Measurements from ENCODE around the gene ETV3. TPM values are rescaled to one million over a fixed set of nuclear protein-coding genes. Genes with fewer than 3 reads are reported as not detected.

Gene ETV3
- total and polyA plus RNA-seq, 2 of the 8 experiments (the other 6 are each of a cell fraction or from before 2014, with no cell fraction given) = 6.0 to 23.8 TPM

GRCh38 chr1:157168015-157168414 lies 29.8 kb upstream of the ETV3 start:
- POLR2A ChIA-PET (ENCODE audit: partially characterized antibody) = no interaction called here
- no peak for FAIRE-seq

More at GRCh38 chr1:157168015-157168414, 29.8 kb upstream of the ETV3 start:
- no peak for TF ChIP-seq CBX5 (IDR thresholded peaks at IDR 0.05; ENCODE audit: low read depth, low read length)
- no peak for TF ChIP-seq CBX8 (IDR thresholded peaks at IDR 0.05; ENCODE audit: borderline replicate concordance, low read depth, low read length)
- TF ChIP-seq HDAC2 (IDR thresholded peaks at IDR 0.05; ENCODE audit: borderline replicate concordance in 1 of 2, low read depth in 2 of 2, low read length in 2 of 2) = no peak
- no peak for TF ChIP-seq JUN (IDR thresholded peaks at IDR 0.05; ENCODE audit: low read depth, low read length)
- TF ChIP-seq NANOG (IDR thresholded peaks at IDR 0.05; ENCODE audit: insufficient read depth, low read depth, low read length, poor library complexity, severe bottlenecking) = no peak
- no peak for TF ChIP-seq YY1 (IDR thresholded peaks at IDR 0.05; ENCODE audit: low read depth, low read length)
- no peak for TF ChIP-seq SRF (IDR thresholded peaks at IDR 0.05; ENCODE audit: low read depth, low read length)
- TF ChIP-seq EP300 (IDR thresholded peaks at IDR 0.05; ENCODE audit: borderline replicate concordance in 1 of 2, low read depth in 2 of 2, low read length in 2 of 2) = no peak
- no peak for TF ChIP-seq TBP (IDR thresholded peaks at IDR 0.05; ENCODE audit: low read depth, low read length)
- TF ChIP-seq EZH2 (IDR thresholded peaks at IDR 0.05; ENCODE audit: low read depth, low read length, severe bottlenecking) = no peak
- no peak for TF ChIP-seq BRCA1 (IDR thresholded peaks at IDR 0.05; ENCODE audit: low read depth, low read length)
- no peak for TF ChIP-seq GTF2F1 (IDR thresholded peaks at IDR 0.05; ENCODE audit: borderline replicate concordance, low read depth, low read length)
- TF ChIP-seq, protein P1, sequence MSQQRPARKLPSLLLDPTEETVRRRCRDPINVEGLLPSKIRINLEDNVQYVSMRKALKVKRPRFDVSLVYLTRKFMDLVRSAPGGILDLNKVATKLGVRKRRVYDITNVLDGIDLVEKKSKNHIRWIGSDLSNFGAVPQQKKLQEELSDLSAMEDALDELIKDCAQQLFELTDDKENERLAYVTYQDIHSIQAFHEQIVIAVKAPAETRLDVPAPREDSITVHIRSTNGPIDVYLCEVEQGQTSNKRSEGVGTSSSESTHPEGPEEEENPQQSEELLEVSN (IDR thresholded peaks at IDR 0.05) = no peak
- H3K4me1 ChIP-seq (replicated peaks in 1 of 4; ENCODE audit: control insufficient read depth in 3 of 4, insufficient read depth in 4 of 4, low read length in 3 of 4) = peaks cover 0 to 6% (median 2%) of the 10 kb centered on the region in 4 experiments; a peak in 5 of 7 replicates
- no peak overlapping the region for H4K8ac ChIP-seq (ENCODE audit: extremely low read depth, insufficient read depth, low read length)
- H2AFZ ChIP-seq (ENCODE audit: low read length) = no peak overlapping the region
- CTCF ChIA-PET (ENCODE audit: partially characterized antibody) = interaction anchor here (1.1 to 1.5 kb wide), 2 partner anchors 11 to 58 kb away, joined by 3 to 8 read pairs; no protein-coding TSS in a partner anchor
- no peak overlapping the region for H2AK5ac ChIP-seq (ENCODE audit: low read depth, low read length)
- H3K9me3 ChIP-seq (ENCODE audit: insufficient read depth in 2 of 2, low read depth in 1 of 2, low read length in 1 of 2) = no peaks in the 10 kb centered on the region
- no peaks in the 10 kb centered on the region for H3K79me2 ChIP-seq (ENCODE audit: control insufficient read depth in 1 of 2, insufficient read depth in 2 of 2, low read length in 2 of 2)
- WGBS, 2 experiments (ENCODE audit: extremely low coverage in 1 of 2, insufficient coverage in 1 of 2, insufficient read length in 1 of 2, insufficient replicate concordance in 2 of 2, low coverage in 1 of 2, low lambda C conversion rate in 2 of 2, missing lambda C conversion rate in 1 of 2) = 91% methylated on average over 9 of the region's 9 CpGs; no CpG with 5 or more reads in 1 of the 2 experiments
- peak overlapping the region; percentile 82; the same call in 1 of the 2 replicates for H2BK15ac ChIP-seq (ENCODE audit: low read length)
- no peak overlapping the region for H3K9ac ChIP-seq (replicated peaks in 1 of 4; ENCODE audit: extremely low read depth in 1 of 4, low read depth in 3 of 4, low read length in 3 of 4)
- H2BK20ac ChIP-seq (ENCODE audit: low read length) = no peak overlapping the region
- no peaks in the 10 kb centered on the region for H4K20me1 ChIP-seq (replicated peaks in 1 of 2; ENCODE audit: control insufficient read depth in 1 of 2, insufficient read depth in 2 of 2, low read length in 2 of 2)
- no peaks in the 10 kb centered on the region for H3K79me1 ChIP-seq (ENCODE audit: low read depth, low read length)
- no peak overlapping the region for H3K23ac ChIP-seq (ENCODE audit: insufficient read length)
- H3K36me3 ChIP-seq (ENCODE audit: control insufficient read depth in 2 of 4, insufficient read depth in 4 of 4, low read length in 3 of 4) = no peaks in the 10 kb centered on the region
- H2BK12ac ChIP-seq (ENCODE audit: low read depth, low read length) = no peak overlapping the region
- no peaks in the 10 kb centered on the region for H3K23me2 ChIP-seq (ENCODE audit: low read depth, low read length)
- H3K18ac ChIP-seq (ENCODE audit: extremely low read depth, low read length) = no peak overlapping the region
- H2BK120ac ChIP-seq (replicated peaks; ENCODE audit: low read depth, low read length) = no peak overlapping the region
- no peak overlapping the region for H3K4me2 ChIP-seq (ENCODE audit: insufficient read depth in 1 of 2, low read depth in 2 of 2, low read length in 2 of 2)
- no peak overlapping the region for H3K14ac ChIP-seq (ENCODE audit: insufficient read length)
- H2BK5ac ChIP-seq (ENCODE audit: low read depth, low read length) = peak overlapping the region; percentile 50; the same call in 1 of the 2 replicates
- H3K27me3 ChIP-seq (replicated peaks in 1 of 4; ENCODE audit: control insufficient read depth in 3 of 4, extremely low read depth in 1 of 4, insufficient read depth in 3 of 4, low read length in 3 of 4) = no peaks in the 10 kb centered on the region
- no peak overlapping the region for H3K4ac ChIP-seq (replicated peaks; ENCODE audit: insufficient read length, low read depth, low read length)
- no peak overlapping the region for H4K91ac ChIP-seq (replicated peaks; ENCODE audit: insufficient read length, low read length)
- H4K5ac ChIP-seq (ENCODE audit: insufficient read length, low read depth, low read length) = no peak overlapping the region
- no peak overlapping the region for H3K4me3 ChIP-seq (ENCODE audit: extremely low read depth in 1 of 4, insufficient read depth in 2 of 4, low read depth in 3 of 4, low read length in 4 of 4)
- no peak for DNase-seq (ENCODE audit: low read depth in 1 of 2, low spot score in 2 of 2)
- no peak overlapping the region for H3K56ac ChIP-seq (replicated peaks; ENCODE audit: insufficient read length, low read depth, low read length)
- no peak overlapping the region for H3K27ac ChIP-seq (ENCODE audit: low read depth, low read length)

Data from H1 (cell line).